ENCODE measurements around the gene BBOX1.
"Not testable (repeated sequence)": the region's sequence is repeated elsewhere in the genome, so short reads cannot be mapped to it uniquely, and the experiment has no call there.

Gene BBOX1

GRCh38 chr11:27138716-27139115, 98.1 kb downstream of the BBOX1 start:
- DNase-seq, result no peak

DNA sequence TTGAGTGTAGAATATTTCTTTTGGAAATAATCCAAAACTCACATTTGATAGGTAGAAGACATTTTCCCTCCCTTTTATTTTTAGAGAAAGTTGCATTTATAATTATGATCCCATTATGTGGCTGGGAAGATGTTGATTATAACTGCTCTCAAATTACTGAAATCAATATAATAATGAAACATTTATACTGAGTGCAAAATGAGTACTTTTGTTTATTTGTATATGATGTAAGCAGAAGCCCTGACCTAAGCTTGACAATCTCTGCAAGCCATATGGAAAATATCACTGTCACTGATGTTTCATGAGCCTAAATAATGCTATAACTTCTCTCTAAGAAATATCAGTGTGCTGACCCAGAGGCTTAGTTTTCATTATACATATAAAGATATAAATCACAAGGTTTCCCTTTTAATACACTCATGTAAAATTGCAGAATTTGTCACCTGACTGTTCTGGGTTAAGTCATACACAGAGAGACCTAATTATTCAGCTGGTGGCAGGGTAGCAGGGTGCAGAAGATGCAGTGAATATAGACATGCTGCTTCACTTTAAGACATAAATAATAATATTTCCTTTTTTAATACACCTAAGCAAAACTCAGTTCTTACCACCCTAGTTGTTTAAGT, 99.2 kb downstream of the BBOX1 start:
- no peak for DNase-seq

DNA sequence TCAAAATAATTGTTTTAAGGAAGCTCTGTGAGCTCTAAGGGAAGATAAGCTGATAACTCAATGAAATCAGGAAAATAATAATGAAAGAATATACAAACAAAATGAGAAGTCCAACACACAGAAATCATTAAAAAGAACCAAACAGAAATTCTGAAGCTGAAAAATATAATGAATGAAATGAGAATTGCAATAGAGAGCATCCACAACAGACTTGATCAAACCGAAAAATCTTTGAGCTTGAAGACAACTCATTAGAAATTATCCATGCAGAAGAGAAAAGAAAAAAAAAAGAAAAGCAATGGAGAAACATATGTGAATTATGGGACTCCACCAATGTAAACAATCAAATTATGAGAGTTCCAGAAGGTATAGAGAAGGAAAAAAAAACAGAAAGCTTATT, 101.0 kb downstream of the BBOX1 start:
- DNase-seq, result no peak

- DNase-seq, result no peak
Observed at GRCh38 chr11:27147916-27148315, 107.3 kb downstream of the BBOX1 start.

GRCh38 chr11:27148506-27148905, 107.9 kb downstream of the BBOX1 start:
- no peak for DNase-seq

- no peak for DNase-seq
Observed at GRCh38 chr11:27150098-27150497, 109.5 kb downstream of the BBOX1 start.

DNA sequence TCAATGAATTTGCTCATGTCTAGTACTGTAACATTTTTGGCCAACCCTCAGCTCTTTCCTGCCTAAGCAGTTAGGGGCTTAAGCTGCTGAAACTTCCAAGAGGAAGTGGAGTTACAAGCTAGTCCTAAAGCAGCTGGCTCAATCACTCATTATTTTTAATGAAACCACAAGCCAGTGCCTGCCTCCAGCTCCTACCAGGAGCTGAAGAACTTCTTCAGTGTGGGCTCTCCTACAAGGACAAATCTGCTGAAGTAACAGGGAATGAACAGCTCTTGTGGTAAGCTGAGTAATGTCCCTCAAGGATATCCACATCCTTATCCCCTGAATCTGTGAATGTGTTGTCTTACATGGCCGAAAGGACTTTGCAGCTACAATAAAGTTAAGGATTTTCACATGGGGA, 112.5 kb downstream of the BBOX1 start:
- DNase-seq, result no peak

DNA sequence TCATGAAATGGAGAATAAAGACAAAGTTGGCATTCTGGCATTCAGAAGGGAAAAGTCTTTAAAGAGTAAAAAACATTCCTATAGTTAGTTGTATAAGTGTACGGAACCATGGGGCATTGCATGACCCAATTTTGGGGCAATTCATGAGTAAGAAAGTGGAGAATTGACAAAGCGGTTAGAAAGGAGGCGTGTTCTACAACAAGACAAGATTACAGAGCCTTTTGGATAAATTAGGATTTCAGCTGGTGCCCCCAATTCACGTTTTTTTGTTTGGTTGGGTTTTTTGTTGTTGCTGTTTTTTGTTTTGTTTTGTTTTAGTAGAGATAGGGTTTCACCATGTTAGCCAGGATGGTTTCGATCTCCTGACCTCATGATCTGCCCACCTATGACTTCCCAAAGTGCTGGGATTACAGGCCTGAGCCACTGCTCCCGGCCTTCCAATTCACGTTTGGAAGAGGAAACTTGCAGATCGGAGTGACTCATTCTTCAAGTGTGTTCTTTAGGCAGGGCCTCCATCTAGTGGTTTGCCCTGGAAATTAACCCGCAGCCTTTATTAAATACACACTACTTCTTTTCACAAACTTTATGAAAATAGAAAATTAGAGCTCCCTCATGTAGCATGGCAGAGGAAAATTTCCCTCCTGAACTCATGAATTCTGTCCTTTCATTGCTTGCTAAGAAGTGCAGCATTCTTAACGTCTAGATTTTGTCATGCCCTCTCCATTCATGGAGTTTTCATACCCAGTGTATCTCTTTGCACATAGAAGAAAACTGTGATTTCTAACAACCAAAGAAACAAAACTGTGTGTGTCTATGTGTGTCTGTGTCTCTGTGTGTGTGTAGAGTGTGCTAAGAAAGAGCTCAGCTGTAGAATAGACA, 118.1 kb downstream of the BBOX1 start:
- no peak for DNase-seq

DNA sequence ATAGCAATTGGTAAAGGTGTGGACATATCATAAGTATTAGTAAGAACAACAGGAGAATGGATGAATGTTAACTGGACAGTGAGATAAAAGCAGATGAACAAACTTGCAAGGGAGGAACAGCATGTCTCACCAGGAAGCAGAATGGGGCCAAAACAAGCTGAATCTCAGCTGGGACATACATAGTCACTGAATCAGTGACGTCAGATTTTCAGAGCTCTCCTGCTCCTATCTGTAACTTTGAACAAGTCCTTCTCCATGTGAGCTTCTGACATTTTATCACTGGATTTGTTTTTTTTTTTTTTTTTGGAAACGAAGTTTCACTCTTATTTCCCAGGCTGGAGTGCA, 118.7 kb downstream of the BBOX1 start:
- DNase-seq, result no peak

GRCh38 chr11:27161071-27161470, 120.5 kb downstream of the BBOX1 start:
- no peak for DNase-seq

DNA sequence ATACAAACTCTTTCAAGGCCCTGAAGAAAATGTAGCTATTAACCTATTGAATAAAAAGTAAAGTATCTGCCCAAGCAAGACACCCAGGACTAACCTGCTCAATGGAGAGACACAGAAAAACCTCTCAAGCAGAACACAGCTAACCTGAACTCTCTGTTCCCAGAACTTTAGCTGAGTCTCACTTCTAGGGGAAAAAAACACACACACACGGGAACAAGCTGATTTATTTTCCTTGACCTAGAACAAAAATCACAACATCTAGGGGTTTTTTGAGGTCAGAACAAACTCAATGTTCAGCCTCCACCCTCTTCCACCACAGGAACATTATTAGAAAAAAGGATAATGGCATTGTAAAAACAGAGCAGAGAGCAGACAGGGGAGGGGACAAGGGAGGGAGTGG, 121.6 kb downstream of the BBOX1 start:
- no peak for DNase-seq

DNA sequence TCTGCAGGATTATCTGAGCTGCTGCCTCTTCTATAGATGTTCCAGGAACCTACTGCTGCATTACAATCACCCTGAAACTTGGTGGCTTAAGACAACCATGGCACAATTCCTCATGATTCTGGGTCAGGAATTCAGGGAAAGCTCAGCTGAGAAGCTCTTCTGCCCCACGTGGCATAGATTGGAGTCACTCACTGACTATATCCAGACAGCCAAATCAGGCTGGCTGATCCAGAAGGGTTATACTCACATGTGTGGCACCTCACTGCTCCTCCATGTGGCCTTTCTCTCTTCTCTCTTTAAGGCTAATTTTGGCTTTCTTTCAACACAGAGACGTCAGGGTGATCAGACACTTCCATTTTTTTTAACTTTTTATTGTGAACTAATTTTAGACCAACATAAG, 125.5 kb downstream of the BBOX1 start:
- DNase-seq, result no peak

DNA sequence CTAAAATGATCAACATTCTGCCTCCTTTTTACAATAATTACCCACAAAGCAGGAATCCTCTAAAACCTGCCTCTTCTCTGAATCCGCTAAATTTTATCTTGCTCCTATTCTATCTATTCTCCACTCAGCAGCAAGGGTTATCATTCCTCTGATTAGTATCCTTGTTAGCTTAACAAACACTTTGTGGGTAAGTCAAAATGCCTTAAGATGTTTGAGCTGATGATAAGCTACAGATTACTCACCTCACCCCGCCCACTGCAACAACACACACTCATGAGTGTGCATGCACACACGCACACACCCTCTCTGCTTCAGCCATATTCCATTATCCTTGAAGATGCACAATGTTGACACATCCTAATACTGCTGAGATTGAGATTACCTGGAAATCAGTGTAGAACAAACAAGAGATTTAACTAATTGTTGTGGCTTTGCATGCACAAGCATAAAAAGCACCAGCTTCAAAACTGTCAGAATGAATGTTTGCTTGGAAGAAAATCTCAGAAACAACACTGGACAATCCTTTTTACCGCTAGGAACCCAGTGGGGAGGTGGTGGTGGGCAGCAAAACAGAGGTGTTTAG, 130.9 kb downstream of the BBOX1 start:
- DNase-seq, result no peak

GRCh38 chr11:27173545-27173944, 132.9 kb downstream of the BBOX1 start:
- no peak for DNase-seq

- DNase-seq, result no peak
Observed at GRCh38 chr11:27174021-27174420, 133.4 kb downstream of the BBOX1 start.

DNA sequence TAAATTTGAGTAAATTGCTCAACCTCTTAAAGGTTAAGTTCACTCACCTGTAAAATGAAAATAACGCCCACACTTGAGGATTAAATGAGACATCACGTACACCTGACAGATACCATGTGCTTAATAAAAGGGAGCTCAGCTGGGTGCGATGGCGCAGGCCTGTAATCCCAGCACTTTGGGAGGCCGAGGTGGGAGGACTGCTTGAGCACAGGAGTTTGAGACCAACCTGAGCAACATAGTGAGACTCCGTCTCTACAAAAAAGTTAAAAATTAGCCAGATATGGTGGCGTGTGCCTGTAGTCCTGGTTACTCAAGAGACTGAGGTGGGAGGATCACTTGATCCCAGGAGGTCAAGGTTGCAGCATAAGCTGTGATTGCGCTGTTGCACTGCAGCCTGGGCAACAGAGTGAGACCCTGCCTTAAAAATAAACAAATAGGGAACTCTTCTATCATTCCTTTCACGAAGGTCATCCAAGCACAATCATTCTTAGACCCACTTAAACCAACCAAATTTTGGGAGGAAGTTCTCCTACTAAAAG, 134.1 kb downstream of the BBOX1 start:
- DNase-seq, result no peak

DNA sequence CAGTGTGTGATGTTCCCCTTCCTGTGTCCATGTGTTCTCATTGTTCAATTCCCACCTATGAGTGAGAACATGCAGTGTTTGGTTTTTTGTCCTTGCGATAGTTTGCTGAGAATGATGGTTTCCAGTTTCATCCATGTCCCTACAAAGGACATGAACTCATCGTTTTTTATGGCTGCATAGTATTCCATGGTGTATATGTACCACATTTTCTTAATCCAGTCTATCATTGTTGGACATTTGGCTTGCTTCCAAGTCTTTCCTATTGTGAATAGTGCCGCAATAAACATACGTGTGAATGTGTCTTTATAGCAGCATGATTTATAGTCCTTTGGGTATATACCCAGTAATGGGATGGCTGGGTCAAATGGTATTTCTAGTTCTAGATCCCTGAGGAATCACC, 134.9 kb downstream of the BBOX1 start:
- DNase-seq, result not testable (repeated sequence)
